A673 (cell line): ENCODE data around the gene IFNLR1.

Experiments
- EZH2 ChIP-seq: fragments of 200-600 bp; sonication (generic); IDR thresholded peaks from 2 replicates; pipeline ENCODE4 v1.6.1; 2017; ENCODE audit warnings: borderline replicate concordance, low read depth, mild to moderate bottlenecking, mixed read lengths, antibody characterized with exemption, low read length; ENCODE audit not compliant: poor library complexity, severe bottlenecking
- TF ChIP-seq, protein P1 (sequence below): fragments of 300-800, 200-600 bp; sonication (generic); conservative IDR thresholded peaks from 2 replicates; pipeline ENCODE4 v1.5.1; 2017; ENCODE audit warnings: low read depth, mild to moderate bottlenecking, antibody characterized with exemption, low read length, moderate library complexity, mixed read lengths

DNA sequence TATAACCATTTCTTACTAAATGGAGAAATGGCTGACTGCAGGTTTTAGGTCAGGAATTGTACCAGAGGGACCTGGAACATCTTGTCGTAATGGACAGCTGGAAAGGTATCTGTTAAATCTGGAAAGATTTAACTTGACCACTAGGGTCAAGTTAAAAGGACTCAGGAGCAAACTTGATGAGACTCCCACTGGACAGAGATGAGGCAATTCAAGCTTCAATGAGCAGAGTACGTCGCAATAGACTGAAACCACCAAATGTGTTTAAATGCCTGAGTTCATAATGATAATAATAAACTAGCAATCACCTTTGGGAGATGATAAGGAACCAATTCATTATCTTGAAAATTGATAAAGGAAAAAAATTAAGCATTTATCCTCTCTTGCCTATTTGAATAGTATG is 8.7 kb downstream of the IFNLR1 start:
- TF ChIP-seq EZH2: no peak
- TF ChIP-seq, protein P1, sequence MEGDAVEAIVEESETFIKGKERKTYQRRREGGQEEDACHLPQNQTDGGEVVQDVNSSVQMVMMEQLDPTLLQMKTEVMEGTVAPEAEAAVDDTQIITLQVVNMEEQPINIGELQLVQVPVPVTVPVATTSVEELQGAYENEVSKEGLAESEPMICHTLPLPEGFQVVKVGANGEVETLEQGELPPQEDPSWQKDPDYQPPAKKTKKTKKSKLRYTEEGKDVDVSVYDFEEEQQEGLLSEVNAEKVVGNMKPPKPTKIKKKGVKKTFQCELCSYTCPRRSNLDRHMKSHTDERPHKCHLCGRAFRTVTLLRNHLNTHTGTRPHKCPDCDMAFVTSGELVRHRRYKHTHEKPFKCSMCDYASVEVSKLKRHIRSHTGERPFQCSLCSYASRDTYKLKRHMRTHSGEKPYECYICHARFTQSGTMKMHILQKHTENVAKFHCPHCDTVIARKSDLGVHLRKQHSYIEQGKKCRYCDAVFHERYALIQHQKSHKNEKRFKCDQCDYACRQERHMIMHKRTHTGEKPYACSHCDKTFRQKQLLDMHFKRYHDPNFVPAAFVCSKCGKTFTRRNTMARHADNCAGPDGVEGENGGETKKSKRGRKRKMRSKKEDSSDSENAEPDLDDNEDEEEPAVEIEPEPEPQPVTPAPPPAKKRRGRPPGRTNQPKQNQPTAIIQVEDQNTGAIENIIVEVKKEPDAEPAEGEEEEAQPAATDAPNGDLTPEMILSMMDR: no peak
